NCI-H82 treated with DMSO at 0.1 percent for 48 hours (cell line): Measurements from ENCODE around the gene CDH11.

ENCODE experiments used
- DNase-seq: peaks from one replicate; lab custom pipeline; 2025; ENCODE audit not compliant: unreplicated experiment; lab: John Stamatoyannopoulos, UW

CDH11 gene

DNA sequence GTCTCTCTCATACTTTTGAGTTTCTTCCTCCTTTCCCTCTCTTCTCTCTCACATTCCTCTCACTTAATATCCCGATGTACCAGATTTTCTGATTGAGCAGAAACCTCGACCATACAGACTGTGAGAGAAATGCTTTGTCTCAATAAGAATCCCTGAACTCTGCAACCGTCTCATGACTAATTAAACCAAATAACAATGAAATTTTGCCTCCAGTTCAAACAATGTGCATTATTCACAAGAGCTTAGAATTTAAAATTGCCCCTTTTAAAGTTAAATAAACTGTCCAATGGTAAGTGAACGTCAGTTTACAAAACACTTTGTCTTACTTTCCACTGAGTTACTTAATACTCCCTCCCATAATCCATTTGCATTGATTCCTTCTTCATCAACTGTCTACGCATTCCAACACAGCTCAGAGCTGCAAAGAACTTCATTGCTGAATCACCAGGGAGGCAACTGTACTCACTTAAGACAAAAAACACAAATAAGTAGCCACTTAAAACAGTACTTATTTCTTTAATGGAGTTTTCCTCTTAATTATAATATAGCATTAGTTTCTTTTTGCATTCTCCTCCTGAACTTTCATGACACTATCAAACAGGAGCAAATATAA lies 4.9 kb downstream of the CDH11 start:
- DNase-seq, result no peak

DNA sequence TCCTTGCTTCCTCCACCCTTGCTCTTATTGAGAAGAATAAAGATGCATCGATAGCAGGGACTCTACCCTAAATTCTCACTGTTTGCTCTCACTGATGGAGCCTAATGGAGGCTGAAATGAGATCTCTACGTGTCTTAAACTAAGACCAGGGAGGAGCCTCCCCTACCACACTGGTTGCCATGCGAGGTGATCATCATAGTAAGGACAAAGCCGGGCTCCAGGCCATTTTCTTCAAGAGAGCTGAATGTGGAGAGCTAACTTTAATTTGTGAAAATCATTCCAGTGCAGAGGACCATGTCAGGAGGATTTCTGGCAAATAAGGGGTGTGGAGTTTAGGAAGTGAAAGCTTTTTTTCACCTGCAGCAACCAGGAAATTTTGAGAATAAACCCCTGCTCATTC lies 5.6 kb downstream of the CDH11 start:
- DNase-seq, result no peak

DNA sequence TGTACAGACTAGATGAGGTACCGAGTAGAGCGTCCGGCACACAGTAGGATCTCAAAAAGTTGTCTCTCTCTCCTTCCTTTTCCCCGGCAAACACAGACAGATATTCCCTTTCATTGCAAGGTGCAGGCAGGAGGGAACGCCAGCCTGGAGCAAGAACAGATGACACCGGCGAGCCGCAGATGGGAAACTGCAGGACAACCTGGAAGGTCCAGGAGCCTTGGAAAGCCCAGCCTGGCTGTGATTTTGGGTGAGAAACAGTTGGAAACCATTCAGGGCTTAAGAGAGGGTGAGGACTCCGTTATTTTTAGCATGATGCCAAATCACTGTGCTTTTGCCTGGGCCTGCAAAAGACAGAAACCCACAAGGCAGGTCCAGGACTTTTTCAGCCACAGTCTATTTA lies 7.3 kb downstream of the CDH11 start:
- DNase-seq, result no peak

DNA sequence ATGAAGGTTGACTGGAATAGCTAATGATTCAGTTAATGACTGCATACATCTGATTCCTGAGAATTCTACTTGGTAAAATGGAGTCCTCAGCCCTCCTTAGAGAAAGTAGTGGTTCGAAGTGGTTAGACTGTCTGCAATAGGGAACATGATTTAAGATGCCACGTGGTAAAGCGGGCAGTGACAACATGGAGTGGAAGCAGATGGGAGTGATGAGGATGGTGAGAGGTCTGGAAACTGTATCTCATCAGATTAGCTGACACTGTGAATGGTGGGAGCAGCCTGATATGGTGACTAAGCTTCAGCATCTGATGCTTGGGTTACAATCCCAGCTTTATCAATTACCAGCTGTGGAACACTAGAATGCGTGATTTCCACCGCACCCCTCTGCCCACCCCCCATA lies 8.4 kb downstream of the CDH11 start:
- DNase-seq, result no peak

DNA sequence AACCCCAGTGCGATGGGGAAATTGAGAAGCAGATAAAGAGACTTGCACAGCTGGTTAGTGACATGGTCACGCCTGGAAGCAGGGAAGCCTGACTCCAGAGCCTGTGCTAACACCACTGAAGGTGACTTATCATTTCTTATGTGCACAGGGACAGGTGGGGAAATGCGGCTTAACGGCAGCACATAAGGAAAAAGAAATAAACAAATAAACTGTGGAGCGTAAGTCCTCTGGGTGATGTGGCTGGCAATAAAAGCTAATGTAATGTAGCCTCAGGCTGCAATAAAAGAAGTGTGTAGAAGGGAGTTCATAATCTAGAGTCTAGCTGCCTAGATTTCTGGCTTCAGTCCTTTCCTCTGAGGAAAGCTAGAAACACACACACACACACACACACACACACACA lies 10.6 kb downstream of the CDH11 start:
- no peak for DNase-seq

DNA sequence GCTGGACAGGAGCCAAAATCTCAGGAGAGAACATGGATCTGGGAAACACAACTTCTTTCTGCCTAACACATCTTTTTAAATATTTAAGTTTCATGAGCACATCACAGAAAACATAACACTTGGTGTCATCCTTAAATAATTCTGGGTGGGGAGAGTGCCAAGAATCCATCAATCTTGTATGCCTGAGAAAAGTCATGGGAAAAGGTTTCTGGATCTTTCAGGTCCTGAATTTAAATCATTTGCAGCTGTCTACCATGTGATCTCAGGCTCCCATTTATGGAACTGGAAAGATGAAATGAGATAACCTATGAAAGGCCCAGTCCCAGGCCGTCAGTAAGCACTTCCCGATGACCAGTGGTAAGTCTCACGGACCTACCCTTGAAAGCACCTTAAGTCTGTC lies 15.1 kb downstream of the CDH11 start:
- DNase-seq, result no peak

DNA sequence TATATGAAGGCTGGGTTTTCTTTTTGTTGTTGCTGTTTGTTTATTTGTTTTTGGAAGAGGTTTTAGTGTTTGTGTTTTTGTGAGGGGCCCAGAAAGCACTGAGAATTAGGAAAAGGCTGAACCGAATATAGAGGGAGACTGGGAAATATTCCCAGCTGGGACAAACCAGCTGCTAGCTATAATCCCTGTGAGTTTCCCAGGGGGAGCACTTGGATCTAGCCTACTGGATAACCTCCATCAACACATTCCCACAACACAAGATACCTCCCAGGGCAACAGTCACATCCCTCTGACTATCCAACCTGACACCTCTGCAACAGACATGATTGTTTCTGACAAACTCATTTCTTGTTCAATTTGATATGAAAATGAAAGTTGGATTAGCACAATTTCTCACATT lies 16.7 kb downstream of the CDH11 start:
- DNase-seq, result no peak

DNA sequence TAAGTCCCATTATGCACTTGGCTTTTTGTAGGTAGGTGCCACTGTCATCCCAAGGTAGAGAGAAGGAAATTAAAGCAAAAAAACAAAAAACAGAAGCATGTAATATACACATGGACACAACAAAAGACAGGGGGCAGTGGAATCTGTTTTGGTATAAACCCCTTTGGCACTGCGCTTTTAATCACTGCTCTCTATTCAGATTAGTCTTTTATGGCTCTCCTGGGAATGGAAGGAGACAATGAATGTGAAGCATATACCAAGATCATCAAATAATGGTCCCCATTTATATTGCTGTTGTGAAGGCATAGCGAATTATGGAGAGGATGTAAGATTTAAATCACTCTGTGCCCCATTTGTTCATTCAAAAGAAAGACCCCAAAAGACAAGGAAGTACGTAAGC lies 17.4 kb downstream of the CDH11 start:
- no peak for DNase-seq

DNA sequence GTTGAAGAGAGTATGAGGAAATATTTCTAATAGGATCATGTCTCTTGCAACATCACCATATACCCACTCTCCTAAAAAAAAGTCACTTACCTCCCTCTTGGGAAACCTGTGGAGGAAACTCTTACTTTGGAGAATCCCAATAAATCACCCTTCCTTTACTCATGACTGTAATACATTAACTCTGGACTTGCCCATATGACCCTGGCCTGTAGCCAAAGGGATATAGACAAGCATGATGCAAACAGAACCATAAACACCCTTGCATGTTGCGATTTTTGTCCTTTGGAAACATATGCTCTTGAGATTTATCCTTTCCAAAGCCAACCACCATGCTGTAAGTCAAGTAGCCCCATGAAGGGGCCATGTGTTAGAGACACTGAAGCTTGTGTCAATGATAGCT lies 19.5 kb downstream of the CDH11 start:
- no peak for DNase-seq

DNA sequence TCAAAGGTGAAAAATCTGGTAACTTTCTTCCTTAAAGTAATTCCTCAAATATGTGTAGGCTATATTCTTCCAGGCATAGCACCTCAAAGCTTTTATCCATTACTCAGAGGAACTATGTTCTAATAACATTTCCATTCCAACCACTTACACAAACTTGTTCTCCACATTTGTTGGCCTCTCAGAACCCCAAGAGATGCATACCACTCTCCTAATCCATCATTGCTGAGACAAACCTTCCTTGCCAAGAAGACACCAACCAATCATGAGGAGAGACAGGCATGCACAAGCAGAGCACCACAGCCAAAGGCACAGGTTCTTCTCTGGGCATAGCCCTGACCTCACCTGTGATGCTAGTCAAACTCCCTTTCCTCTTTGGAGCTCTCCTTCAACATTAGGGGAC lies 20.9 kb downstream of the CDH11 start:
- DNase-seq, result no peak

DNA sequence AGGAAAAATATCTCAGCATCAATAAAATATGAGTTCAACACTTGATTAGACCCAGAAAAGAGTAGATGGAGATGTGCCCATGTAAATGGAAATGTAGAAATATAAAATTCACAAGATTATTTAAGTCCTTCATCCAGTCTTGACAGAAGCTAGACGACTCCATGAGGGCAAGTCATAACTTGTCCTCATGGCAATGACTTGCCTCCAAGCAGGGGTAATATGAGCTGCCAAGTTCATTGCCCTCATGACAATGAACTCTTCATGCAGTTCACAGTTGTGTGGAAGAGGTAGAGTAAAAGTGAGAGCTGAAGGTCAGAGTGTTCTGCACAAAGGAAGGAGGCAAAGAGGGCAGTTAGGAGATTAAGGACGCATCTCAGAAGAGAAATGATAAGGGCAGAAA lies 22.3 kb downstream of the CDH11 start:
- DNase-seq, result no peak

DNA sequence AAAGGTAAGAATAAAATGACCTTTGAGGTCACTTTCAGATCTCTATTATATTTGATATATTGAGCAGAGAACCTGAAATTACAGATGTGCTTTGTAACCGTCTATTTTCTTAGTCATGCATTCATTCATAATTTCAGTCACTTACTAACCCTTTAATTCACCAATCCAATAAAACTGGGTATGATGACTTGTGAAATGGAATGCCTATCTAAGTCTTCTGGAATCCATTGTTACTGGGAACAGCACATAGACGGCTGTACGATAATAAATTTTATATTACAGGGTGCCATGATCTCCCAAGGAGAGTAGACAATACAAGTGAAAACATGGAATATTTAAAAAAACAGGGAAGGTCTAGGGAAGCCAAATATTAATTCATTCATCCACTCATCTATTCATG lies 22.9 kb downstream of the CDH11 start:
- no peak for DNase-seq

DNA sequence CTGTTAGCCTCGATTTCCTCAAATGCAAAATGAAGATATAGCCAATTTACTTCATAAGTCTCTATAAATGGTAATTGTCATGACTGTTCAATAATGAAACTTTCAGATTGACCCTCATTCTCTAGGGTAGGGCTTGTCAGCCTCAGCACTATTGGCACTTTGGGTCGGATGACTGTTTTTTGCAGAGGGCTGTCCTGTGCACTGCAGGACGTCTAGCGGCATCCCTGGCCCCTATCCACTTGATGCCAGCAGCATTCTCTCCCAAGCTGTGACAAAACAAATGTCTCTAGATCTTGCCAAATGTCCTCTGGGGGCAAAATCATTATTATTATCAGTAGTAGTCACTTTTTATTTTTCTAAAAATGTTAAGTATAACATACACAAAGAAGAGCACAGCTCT lies 24.6 kb downstream of the CDH11 start:
- DNase-seq, result no peak

DNA sequence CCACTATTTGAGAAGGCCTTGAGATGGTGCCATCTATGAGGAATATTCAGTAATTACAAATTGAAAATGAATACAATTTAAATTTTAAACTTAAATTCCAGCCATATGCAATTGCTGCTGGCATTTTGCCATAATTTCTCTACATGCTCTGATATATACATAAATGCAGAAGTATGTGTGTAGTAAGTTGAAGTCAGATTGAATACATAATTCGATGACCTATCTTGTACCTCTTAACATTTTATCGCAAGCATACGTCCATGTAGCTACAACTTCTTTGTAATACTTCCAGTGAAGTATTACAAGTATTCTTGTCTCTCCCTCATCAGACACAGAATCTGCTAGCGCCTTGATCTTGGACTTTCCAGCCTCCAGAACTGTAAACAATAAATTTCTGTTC lies 26.0 kb downstream of the CDH11 start:
- DNase-seq, result no peak

DNA sequence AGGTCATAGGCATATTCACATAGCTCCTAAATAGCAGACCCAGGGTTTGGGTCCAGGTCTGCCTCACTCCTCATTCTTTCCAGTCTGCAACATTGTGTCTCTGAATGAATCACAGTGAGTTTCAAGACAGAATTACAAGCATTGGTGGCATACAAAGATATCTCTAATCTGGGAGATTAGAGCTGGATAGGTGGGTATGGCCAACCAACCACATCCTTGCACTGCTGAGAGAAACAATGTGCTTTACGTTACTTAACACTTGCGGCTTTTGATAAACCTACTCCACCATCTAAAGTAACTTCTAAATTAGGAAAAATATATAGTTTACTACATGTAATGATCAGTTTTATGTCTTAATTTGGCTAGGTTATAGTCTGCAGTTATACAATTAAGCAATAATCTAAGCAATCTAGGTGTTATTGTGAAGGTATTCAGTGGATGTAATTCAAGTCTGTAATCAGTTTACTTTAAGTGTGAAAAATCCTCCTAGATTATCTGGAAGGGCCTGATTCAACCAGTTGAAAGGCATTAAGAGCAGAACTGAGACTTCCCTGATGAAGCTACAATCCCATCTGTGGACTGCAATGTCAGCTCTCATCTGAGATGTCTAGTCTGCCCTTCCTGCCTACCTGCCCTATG lies 26.7 kb downstream of the CDH11 start:
- DNase-seq, result no peak

DNA sequence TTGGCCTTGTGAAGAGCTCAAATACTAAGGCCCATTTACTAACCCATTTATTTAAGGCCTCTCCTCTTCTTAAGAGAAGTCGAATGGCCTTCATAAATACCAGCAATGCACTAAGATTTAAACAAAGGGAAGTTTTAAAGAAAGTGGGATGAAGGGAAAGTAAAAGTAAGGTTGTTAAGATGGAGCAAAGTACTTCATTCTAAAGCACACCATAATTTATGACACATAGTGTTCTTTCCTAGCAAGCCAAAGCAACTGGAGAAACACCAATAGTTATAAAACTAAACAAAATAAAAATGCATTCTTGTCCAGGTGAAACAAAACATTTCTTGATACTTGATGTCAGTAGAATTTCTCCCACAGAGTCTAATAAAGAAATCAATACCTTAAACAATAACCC lies 27.9 kb downstream of the CDH11 start:
- DNase-seq, result no peak

DNA sequence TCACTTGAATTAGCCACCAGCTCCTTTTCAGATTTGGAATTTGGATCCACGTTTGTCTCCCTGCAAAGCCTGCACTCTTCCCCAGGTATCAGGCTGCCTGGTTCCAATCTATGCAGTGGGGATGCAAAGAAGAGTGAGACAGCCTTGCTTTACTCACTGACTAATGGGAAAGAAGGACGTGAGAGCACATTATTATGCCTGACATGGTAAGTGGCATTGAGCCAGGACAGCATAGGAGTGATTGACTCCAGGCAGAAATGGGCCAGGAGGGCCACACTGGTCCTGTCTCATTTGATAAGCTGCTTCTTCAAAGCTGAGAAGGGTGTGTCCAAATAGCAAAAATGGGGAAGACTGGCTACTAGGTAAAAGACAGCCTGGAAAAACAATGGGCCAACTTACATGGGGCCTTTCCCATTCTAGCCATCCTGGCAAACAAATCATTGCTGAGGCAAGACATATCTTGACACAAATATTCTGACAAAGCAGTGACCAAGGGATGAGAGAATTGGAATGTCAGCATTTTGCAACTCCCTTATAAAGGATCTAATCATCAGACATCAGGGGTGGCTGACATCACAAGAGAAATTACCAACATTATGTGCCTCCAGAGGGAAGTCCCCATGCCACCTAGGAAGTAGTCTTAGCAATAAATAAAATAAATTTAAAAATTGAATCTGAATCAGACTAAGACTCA lies 38.6 kb downstream of the CDH11 start:
- no peak for DNase-seq

DNA sequence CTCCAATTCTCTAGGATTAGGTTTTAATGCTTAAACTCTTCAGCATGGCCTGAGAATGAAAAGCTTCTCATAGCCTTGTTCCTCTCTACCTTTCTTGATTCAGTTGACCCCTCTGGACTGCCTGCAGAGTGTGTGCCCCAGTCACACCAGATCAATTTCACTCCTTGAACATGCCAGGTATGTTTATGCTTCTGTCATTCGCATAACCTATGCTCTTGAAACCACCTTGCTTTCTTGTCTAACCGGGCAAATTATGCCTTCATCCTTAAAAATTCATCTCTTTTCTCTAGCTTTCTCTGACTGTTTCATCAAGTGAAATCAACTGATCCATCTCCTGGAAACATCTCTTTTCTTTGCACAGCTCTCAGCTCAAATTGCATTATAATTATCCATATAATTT lies 42.3 kb downstream of the CDH11 start:
- DNase-seq, result no peak

DNA sequence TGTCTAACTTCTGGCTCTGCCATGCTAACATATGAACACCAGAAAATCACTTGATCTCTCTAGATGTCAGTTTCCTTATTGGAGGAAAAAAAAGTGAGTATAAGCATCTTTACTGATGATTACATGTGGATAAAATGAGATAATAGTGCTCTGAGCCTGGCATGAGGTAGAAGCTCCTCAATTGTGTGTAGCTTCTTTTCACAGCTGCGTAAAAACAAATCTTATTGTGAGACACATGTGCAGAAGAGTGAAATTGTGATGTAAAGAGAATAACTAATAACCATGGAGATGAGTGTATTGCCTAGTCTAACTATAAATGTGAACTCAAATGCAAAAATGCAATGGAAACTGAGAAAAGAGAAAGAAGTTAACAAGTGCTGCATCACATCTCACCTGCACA lies 44.7 kb downstream of the CDH11 start:
- DNase-seq, result no peak

DNA sequence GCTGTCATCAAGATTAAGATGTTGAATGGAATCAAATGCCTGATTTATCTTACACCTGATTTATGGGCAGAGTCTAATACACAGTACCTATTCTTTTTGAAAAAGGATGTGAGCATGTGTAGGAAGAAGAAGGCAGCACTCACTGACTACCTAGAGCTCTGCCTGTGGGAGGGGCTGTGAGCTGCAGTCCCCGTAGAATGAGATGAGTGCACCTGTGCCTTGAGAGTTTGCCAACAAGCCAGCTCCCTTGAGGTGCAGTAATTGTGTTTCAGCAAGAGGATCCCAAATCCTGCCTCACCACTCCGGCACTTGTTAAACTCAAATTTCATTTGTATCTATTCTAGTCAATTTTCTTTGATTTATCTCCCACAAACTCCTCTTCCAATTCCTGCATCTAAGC lies 46.0 kb downstream of the CDH11 start:
- DNase-seq, result no peak

DNA sequence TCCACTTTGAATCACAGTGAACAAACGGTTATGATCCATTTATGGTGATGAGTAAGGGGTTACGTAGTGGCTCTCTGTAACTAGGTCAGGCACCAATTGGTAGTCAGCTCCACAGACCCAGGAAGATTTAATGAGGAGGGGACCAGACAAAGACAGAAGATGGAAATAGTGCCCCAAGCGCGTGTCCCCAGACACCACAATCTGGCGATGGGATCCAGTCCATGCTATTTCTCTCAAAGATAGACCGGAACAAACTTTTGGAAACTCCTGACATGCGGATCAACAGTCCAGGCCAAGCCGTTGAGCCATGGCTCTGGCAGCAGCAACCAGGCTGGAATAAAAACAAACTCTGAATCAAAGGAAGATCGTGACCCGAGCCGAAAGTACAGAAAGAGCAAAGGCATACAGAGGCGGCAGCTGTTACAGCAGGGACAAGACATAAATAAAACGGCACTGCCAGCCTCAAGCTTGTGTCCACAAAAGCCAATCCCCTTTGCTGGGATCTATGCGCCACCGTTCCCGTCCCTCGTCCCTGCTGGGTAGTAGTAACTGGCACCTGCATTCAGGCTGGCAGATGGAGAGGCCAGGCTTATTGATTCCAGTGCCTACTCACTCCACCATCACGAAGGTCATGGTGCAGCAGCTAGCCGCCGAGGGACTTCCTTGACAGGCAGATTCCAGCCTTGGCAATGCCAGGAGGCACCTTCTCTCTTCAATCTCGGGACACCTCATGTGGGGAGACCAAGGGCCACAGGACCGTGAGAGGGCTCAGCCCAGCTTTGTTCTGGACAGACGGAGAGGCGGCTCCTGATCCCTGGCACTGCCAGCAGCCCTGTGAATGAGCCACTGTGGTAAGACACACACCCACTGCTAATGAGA lies 50.2 kb downstream of the CDH11 start:
- no peak for DNase-seq
